GM18507 (cell line): Measurements from ENCODE around the gene RAPGEF2.

Experiments
- DNase-seq: peaks from one replicate; pipeline ENCODE4 v3.0.0; 2011; ENCODE audit warnings: low read depth; ENCODE audit not compliant: insufficient read length; ENCODE audit errors: extremely low spot score
- FAIRE-seq: peaks from 2 replicates; lab custom pipeline; 2011; peaks lifted over from hg19 to GRCh38; lab: Jason Lieb, UNC

The RAPGEF2 gene

GRCh38 chr4:159256037-159256436, 153.2 kb downstream of the RAPGEF2 start:
- no peak for FAIRE-seq

GRCh38 chr4:159258889-159259560, 156.1 kb downstream of the RAPGEF2 start:
- peak; percentile 21 for FAIRE-seq
- no peak for DNase-seq

More at GRCh38 chr4:159256037-159256436, 153.2 kb downstream of the RAPGEF2 start:
- no peak for DNase-seq

- FAIRE-seq (peak; percentile 31), DNase-seq (no peak)
These were observed 161.2 kb downstream of the RAPGEF2 start for GRCh38 chr4:159264057-159264456.

GRCh38 chr4:159266981-159267868, 164.3 kb downstream of the RAPGEF2 start:
- DNase-seq = no peak
- peak; percentile 47 for FAIRE-seq

GRCh38 chr4:159267869-159268285, 165.0 kb downstream of the RAPGEF2 start:
- DNase-seq (no peak), FAIRE-seq (peak; percentile 26)

GRCh38 chr4:159268607-159269006, 165.7 kb downstream of the RAPGEF2 start:
- no peak for FAIRE-seq
- DNase-seq = no peak

- DNase-seq (no peak), FAIRE-seq (no peak)
These were observed 166.2 kb downstream of the RAPGEF2 start for GRCh38 chr4:159269116-159269515.

GRCh38 chr4:159269956-159270355, 167.1 kb downstream of the RAPGEF2 start:
- FAIRE-seq = no peak
- no peak for DNase-seq

GRCh38 chr4:159271856-159272255, 169.0 kb downstream of the RAPGEF2 start:
- no peak for DNase-seq
- peak; percentile 52 for FAIRE-seq

GRCh38 chr4:159272273-159273140, 169.6 kb downstream of the RAPGEF2 start:
- no peak for DNase-seq
- peak; percentile 50 for FAIRE-seq

GRCh38 chr4:159273141-159273438, 170.2 kb downstream of the RAPGEF2 start:
- DNase-seq = no peak

GRCh38 chr4:159273841-159274240, 171.0 kb downstream of the RAPGEF2 start:
- FAIRE-seq = no peak

More at GRCh38 chr4:159273141-159273438, 170.2 kb downstream of the RAPGEF2 start:
- FAIRE-seq = no peak

GRCh38 chr4:159278399-159278798, 175.5 kb downstream of the RAPGEF2 start:
- no peak for FAIRE-seq

More at GRCh38 chr4:159273841-159274240, 171.0 kb downstream of the RAPGEF2 start:
- no peak for DNase-seq

GRCh38 chr4:159279084-159279483, 176.2 kb downstream of the RAPGEF2 start:
- no peak for DNase-seq
- no peak for FAIRE-seq

More at GRCh38 chr4:159278399-159278798, 175.5 kb downstream of the RAPGEF2 start:
- DNase-seq = no peak

- FAIRE-seq = no peak
These were observed 177.7 kb downstream of the RAPGEF2 start for GRCh38 chr4:159280442-159281172.

GRCh38 chr4:159281771-159282170, 178.9 kb downstream of the RAPGEF2 start:
- no peak for FAIRE-seq

More at GRCh38 chr4:159280442-159281172, 177.7 kb downstream of the RAPGEF2 start:
- DNase-seq = no peak

GRCh38 chr4:159282329-159282728, 179.4 kb downstream of the RAPGEF2 start:
- no peak for DNase-seq
- no peak for FAIRE-seq

More at GRCh38 chr4:159281771-159282170, 178.9 kb downstream of the RAPGEF2 start:
- DNase-seq = no peak

- DNase-seq (no peak), FAIRE-seq (no peak)
These were observed 180.1 kb downstream of the RAPGEF2 start for GRCh38 chr4:159282944-159283343.

- DNase-seq = no peak
- FAIRE-seq = no peak
These were observed 180.8 kb downstream of the RAPGEF2 start for GRCh38 chr4:159283696-159284095.
